ENCODE data around the gene TGFB2. TPM values are rescaled to one million over a fixed set of nuclear protein-coding genes. Genes with fewer than 3 reads are reported as not detected.

The TGFB2 gene
- total RNA-seq, 4 donors from 2014 or later: 0.56 to 2.3 (median 0.86) TPM

- no peaks in the 10 kb centered on the region for H3K36me3 ChIP-seq
- peaks cover 9 to 35% of the 10 kb centered on the region in 2 donors for H3K4me1 ChIP-seq
- no peaks in the 10 kb centered on the region for H3K27me3 ChIP-seq
- in situ Hi-C loops (cut with MboI; ENCODE audit: low sequenced_read_pairs in 4 of 4) (no loop called here), intact Hi-C loops (cut with DNase I; ENCODE audit: low total_unique reads) (no loop called here)
- no peak overlapping the region for H3K4me3 ChIP-seq
- H3K27ac ChIP-seq: peak overlapping the region in 1 of 4 donors; percentile 11
- DNase-seq (no peak), ATAC-seq (no peak)
- TF ChIP-seq, protein P1, sequence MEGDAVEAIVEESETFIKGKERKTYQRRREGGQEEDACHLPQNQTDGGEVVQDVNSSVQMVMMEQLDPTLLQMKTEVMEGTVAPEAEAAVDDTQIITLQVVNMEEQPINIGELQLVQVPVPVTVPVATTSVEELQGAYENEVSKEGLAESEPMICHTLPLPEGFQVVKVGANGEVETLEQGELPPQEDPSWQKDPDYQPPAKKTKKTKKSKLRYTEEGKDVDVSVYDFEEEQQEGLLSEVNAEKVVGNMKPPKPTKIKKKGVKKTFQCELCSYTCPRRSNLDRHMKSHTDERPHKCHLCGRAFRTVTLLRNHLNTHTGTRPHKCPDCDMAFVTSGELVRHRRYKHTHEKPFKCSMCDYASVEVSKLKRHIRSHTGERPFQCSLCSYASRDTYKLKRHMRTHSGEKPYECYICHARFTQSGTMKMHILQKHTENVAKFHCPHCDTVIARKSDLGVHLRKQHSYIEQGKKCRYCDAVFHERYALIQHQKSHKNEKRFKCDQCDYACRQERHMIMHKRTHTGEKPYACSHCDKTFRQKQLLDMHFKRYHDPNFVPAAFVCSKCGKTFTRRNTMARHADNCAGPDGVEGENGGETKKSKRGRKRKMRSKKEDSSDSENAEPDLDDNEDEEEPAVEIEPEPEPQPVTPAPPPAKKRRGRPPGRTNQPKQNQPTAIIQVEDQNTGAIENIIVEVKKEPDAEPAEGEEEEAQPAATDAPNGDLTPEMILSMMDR (IDR thresholded peaks at IDR 0.05 in 4 of 5, conservative IDR thresholded peaks at IDR 0.05 in 1 of 5): no peak
- TF ChIP-seq POLR2A (IDR thresholded peaks at IDR 0.05): no peak
- H3K9me3 ChIP-seq: no peaks in the 10 kb centered on the region
These were observed 86.3 kb downstream of the TGFB2 start for GRCh38 chr1:218431476-218431875.

- DNase-seq: no peak
- Histone ChIP-seq H3K36me3 (no peaks in the 10 kb centered on the region), H3K4me1 (peaks cover 8 to 31% of the 10 kb centered on the region in 2 donors), H3K9me3 (no peaks in the 10 kb centered on the region), H3K27me3 (no peaks in the 10 kb centered on the region), H3K4me3 (no peak overlapping the region), H3K27ac (peak overlapping the region; percentile 25 to 85 (median 82))
- peak in 1 of 2 donors; percentile 39 for ATAC-seq
- intact Hi-C loops (cut with DNase I; ENCODE audit: low total_unique reads): loop anchor here (1.0 kb wide), 1 partner anchor 77 kb away; no protein-coding TSS in a partner anchor
- no peak for TF ChIP-seq POLR2A (IDR thresholded peaks at IDR 0.05)
- TF ChIP-seq, protein P1 (IDR thresholded peaks at IDR 0.05 in 4 of 5, conservative IDR thresholded peaks at IDR 0.05 in 1 of 5): no peak
- in situ Hi-C loops (cut with MboI; ENCODE audit: low sequenced_read_pairs in 4 of 4): no loop called here
These were observed 88.6 kb downstream of the TGFB2 start for GRCh38 chr1:218433744-218434143.

- intact Hi-C loops (cut with DNase I; ENCODE audit: low total_unique reads): no loop called here
- in situ Hi-C loops (cut with MboI; ENCODE audit: low sequenced_read_pairs in 4 of 4): no loop called here
- peak overlapping the region; percentile 81 to 88 (median 84) for H3K27ac ChIP-seq
- TF ChIP-seq, protein P1 (IDR thresholded peaks at IDR 0.05 in 4 of 5, conservative IDR thresholded peaks at IDR 0.05 in 1 of 5): no peak
- no peak for TF ChIP-seq POLR2A (IDR thresholded peaks at IDR 0.05)
- no peak overlapping the region for H3K4me3 ChIP-seq
- no peaks in the 10 kb centered on the region for H3K36me3 ChIP-seq
- no peaks in the 10 kb centered on the region for H3K27me3 ChIP-seq
- DNase-seq (no peak), ATAC-seq (no peak)
- no peaks in the 10 kb centered on the region for H3K9me3 ChIP-seq
- H3K4me1 ChIP-seq: peaks cover 23 to 43% of the 10 kb centered on the region in 2 donors
These were observed 90.4 kb downstream of the TGFB2 start for GRCh38 chr1:218435528-218435927.

GRCh38 chr1:218436346-218436745 is 91.2 kb downstream of the TGFB2 start:
- H3K36me3 ChIP-seq: no peaks in the 10 kb centered on the region
- no peak overlapping the region for H3K4me3 ChIP-seq
- no peak for ATAC-seq
- TF ChIP-seq, protein P1 (IDR thresholded peaks at IDR 0.05 in 4 of 5, conservative IDR thresholded peaks at IDR 0.05 in 1 of 5): no peak
- TF ChIP-seq POLR2A (IDR thresholded peaks at IDR 0.05): no peak
- no peaks in the 10 kb centered on the region for H3K9me3 ChIP-seq
- DNase-seq: no peak
- H3K27me3 ChIP-seq: no peaks in the 10 kb centered on the region
- peaks cover 28 to 37% of the 10 kb centered on the region in 2 donors for H3K4me1 ChIP-seq
- in situ Hi-C loops (cut with MboI; ENCODE audit: low sequenced_read_pairs in 4 of 4): no loop called here
- H3K27ac ChIP-seq: peak overlapping the region; percentile 81 to 88 (median 84)
- intact Hi-C loops (cut with DNase I; ENCODE audit: low total_unique reads): no loop called here

GRCh38 chr1:218436997-218437396 is 91.9 kb downstream of the TGFB2 start:
- H3K27ac ChIP-seq: peak overlapping the region; percentile 81 to 88 (median 84)
- H3K36me3 ChIP-seq: no peaks in the 10 kb centered on the region
- ATAC-seq: no peak
- peaks cover 28 to 37% of the 10 kb centered on the region in 2 donors for H3K4me1 ChIP-seq
- intact Hi-C loops (cut with DNase I; ENCODE audit: low total_unique reads): no loop called here
- no peak for DNase-seq
- in situ Hi-C loops (cut with MboI; ENCODE audit: low sequenced_read_pairs in 4 of 4): no loop called here
- H3K4me3 ChIP-seq: no peak overlapping the region
- H3K9me3 ChIP-seq: no peaks in the 10 kb centered on the region
- TF ChIP-seq, protein P1 (IDR thresholded peaks at IDR 0.05 in 4 of 5, conservative IDR thresholded peaks at IDR 0.05 in 1 of 5): no peak
- no peak for TF ChIP-seq POLR2A (IDR thresholded peaks at IDR 0.05)
- H3K27me3 ChIP-seq: no peaks in the 10 kb centered on the region
